HG02642 (cell line): ENCODE results near the gene PGM2.

ENCODE experiments used
- ATAC-seq: cut with Tn5 transposase; IDR thresholded peaks from one replicate; pipeline ENCODE4 v1.9.1; 2021; ENCODE audit warnings: mild to moderate bottlenecking; ENCODE audit not compliant: unreplicated experiment, poor library complexity

Gene PGM2

DNA sequence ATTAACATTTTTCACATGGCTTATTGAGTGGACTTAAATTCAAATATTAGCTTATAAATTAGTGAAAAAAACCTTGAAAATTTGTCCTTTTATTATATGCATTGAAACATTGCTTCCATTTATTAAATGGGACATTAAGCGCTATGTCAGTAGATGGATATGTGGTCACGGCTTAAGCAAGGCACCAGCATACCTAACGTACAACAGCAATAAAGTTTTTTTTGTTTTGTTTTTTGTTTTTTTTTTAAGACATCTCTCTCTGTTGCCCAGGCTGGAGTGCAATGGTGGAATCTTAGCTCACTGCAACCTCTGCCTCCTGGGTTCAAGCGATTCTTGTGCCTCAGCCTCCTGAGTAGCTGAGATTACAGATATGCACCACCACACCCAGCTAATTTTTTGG, 31.6 kb downstream of the PGM2 start:
- no peak for ATAC-seq

DNA sequence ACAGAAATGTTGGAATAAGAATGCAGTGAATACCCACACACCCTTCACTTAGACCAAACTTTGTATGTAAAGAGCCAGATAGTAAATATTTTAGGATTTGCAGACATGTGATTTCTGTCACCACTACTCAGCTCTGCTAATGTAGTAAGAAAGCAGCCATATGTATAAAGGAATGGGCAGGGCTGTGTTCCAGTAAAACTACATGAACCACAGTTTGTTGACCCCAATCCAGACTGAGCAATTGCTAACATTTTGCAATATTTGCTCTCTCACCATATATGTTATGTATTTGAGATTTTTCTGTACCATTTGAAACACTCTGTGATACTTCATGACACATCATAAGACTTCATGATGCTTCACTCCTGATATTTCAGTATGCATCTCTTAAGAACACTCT, 32.4 kb downstream of the PGM2 start:
- no peak for ATAC-seq

DNA sequence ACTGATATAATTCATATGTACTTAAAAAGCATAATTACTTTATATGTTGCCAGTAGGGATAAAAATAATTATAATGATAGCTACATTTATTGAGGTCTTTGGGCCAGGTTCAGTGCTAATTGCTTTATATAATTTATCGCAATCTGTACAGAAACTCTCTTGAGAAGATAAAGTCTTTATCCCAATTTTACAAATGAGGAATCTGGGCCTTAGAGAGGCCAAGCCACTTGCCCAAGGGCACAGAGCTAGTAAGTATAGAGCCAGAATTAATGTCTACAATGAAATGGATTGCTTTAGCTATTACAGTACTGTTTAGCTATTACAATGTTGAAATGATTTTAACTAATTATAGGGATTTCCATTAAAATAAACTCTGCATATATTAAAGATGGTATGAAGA, 33.8 kb downstream of the PGM2 start:
- ATAC-seq, result no peak

DNA sequence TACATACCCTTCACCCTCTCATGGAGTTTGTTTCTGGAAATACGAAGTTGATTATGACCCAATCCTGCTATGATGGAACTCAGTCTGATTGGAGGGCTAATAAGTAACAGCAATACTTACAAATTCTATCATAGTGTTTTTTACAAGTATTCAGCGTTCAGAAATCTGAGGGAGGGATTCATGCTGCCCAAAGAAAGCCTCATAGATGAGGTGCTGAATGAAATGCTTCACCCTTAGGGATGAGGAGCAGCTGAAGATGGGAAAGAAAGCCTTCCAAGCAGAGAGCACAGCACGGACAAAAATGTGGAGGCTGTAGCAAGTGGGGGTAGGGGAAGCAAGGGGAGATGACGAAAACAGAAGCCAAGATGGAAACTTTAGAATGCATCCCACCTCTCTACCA, 36.5 kb downstream of the PGM2 start:
- no peak for ATAC-seq

DNA sequence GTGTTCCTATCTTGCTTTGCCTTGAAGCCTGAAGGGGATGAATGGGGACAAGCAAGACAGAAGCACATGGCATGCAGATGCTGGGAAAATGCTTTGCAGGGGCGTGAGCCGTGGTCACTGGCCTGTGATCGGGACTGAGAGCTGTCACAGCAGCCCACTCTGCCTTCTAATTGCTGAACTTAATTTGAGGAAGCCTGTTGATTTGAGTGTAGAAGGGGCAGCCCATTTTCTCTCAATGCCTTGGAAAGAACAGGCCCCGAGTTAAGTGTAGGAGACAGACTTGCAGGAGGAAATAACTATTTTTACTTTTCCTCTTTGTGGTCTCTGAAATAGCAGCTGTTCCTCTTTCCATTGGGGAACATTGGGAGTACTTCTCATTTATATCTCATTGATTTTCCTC, 38.3 kb downstream of the PGM2 start:
- no peak for ATAC-seq

DNA sequence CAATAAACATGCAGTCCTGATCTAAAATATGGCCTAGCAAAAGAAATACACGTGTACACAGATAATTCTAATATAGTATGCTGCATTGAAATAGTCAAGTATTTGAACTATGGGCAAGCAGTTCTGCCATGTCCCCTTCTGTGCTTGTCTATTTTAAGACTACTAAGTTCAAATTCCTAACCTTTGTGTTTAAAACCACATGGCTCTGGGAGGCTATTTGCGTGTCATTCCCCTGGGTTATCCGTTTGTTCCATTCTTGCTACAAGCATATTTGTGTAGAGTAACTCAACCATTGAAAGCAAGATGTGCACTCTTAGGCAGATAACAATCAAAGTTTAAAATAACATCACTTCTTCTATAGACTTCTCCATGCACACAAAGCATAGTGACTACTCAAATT, 39.0 kb downstream of the PGM2 start:
- ATAC-seq, result no peak

DNA sequence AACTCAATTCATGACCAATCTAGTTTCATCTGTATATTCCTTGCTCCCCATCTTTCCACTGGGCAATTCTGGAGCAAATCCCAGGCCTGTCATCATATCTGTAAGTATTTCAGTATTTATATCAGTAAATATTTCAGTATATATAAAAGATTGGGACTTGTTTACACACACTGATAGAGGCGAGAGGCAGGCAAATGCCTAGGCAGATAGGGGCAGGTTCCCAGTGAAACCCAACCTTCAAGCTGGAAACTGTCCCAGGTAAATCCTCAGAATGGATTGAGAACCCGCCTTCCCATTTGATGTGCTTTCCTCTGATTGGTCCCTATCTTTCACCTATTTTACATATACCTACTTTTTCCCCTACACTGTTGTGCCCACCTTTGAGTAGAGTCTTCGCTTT, 40.6 kb downstream of the PGM2 start:
- no peak for ATAC-seq

DNA sequence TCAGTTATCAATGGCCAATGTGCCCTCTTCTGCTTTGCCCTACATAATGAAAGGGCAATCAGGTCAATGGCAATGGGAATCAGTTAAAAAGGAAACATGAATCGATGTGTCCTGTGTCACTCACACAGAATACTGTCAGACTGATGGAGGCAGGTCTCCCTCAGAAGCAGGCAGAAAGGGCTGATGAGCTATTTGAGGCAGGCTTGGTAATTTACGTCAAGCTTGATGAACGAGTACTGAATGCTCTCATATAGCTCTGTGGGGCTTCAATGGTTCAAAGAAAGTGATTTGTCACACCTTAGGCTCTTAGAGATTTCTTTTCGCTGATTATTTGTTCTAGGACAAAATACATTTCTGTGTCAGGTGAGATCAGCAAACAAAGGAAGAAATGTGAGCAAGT, 41.8 kb downstream of the PGM2 start:
- no peak for ATAC-seq

DNA sequence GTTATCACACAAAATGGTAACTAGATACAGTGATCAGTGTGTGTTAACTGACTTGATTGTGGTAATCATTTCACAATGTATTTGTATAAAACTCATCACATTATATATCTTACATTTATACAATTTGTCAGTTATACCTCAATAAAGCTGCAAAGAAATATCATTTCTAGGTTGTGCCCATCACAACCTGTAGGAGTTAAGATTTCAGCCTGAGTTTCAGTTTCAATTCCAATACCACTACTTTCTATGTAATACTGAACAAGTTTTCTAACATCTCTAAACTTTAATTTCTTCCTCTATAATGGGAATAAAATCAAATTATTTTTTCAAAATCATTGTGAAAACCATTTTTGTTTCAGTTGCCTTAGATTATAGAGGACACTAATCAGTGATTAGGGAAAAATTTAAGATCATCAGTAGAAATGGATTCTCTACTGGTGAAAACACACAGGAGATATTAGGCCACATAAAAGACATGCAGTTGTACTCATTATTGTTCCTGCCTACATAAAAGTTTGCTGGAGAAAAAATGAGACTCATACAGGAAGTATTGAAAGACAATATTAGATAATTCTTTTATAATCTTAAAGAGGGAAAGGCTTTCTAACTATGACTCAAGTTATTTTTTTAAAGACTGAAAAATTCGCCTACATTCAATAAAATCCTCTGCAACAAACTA, 46.0 kb downstream of the PGM2 start:
- no peak for ATAC-seq

DNA sequence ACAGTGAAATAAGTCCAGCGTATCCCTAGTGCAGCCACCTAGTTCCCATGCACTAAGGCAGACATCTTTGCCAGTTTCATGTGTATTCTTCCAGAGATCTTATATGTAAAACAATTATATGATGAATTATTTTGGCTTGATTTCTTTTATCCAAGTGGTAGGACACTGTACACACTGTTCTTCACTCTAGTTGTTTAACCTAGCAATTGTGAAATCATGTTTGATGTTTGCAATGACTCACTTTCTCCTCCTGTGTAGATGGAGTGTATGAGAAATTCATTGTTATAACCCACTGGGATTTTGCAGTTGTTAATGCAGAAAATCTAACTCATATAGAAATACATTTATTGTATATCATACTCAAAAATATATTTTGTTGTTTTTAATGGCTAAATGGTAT, 46.9 kb downstream of the PGM2 start:
- ATAC-seq, result no peak

DNA sequence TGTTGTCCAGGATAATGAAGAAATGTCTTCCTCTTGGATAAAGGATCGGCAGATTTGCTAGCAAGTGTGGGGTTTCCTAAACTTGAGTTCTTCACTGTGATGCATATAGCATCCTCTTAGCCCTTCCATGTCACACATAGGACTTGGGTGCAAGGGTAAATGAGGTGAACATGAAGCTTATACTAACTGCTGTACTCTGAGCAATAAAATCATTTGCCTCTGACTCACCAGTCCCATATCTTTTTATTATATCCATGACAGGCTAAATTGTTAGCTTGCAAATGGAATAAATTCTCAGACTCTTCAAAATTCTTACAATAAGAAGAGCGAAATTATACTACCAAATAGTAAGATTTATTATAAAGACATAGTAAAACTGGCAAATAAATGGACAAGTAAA, 49.7 kb downstream of the PGM2 start:
- no peak for ATAC-seq

DNA sequence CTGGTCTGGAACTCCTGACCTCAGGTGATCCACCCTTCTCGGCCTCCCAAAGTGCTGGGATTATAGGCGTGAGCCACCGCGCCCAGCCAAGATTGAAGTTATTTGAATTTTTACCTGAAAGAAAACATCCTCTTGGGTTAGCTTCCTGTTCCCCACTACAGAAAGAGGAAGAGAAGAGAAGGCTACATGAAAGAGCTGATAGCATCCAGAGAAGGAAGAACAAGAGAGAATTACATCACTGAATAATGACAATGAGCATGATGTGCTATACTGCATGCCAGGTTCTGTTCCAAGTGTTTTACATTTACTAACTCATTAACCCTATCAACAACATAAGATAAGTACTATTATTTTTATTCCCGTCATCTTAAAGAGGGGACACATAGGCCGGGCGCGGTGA, 52.9 kb downstream of the PGM2 start:
- ATAC-seq, result no peak

DNA sequence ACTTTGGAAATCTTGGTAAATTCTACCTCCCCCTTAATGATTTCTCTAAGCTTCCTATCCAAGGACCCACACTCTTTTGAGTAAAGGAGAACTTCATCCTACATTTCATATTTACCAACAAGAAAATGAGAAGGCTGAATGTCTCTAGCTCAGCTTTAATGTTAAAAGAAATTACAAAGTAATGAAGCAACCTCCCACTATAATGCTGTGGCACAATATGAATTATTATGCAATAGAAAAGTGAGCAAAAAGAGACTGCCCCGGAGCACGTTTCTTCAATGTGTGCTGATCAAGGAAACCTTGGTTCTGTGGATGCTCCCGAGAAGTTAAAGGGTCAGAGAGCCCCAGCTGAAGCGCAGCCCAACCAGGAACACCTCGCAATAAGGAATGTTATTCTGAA, 55.3 kb downstream of the PGM2 start:
- ATAC-seq, result no peak

DNA sequence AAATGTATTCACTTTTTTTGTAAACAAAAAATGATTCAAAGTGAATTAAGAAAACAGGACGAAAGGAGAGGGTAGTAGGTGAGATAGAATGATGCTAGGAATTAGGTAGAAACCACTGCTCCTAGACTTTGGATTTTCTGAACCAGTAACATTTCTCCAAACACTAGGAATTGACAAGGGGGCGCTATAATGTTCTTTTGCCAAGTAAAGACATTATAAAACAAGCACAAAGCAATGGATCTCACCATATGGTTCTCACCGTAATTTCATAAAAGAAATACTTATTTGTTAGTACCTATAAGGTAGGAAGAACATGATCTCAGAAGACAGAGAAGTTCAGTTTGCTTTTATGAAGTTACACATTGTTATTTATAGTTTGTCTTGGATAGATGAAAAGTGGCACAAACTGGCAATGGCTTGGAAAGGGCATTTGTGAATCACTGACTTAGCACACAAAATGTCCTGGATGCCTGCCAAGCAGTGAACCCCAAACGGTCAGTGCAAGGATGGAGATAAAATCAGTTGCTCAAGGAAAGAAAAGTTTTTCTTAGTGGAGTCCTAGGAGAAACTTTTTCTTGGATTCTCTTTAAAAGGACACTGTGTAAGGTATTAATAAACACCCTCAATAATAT, 56.3 kb downstream of the PGM2 start:
- no peak for ATAC-seq

DNA sequence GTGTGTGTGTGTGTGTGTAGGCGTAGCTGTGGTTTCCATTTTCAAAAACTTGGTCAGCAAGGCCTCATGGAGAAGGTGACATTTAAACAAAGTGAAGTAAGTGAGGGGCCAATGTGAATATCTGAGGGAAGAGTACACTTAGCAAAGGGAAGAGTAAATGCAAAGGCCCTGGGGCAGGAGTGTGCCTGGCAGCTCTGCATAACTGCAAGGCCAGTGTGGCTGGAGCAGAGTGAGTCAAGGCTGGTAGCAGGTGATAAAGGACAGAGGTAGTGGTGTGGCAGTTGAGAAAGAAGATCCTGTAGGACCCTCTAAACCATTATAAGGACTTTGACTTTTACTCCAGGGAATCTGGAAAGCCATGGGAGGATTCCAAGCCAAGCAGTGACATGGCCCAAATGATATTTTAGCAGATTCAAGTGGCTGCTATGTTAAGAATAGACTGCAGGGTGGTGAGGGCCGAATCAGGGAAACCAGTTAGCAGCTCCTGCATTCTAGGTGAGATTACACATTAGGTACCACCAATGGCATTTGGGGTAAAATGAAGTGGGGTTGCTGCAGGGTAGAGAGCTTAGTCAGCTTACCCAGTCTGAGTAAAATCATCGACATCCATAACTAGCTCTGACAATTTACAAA, 58.5 kb downstream of the PGM2 start:
- no peak for ATAC-seq

DNA sequence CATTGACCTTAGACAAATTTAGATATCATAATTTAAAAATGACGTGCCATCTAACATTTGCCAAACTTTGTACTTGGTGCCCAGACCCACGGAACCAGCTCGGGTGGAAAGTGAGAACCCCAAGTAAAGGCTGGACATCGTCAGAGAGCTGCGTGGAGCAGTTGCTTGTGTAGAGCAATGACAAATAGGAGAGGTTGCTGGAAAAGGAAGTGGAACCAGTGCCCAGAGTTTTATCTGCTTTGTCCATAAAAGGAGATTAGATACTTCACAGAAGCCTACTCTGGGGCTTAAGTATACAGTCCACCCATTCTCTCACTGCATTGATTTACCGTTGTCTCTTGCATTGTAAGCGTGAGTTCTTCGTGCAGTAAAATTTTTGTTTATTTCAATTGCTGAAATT, 59.0 kb downstream of the PGM2 start:
- no peak for ATAC-seq

DNA sequence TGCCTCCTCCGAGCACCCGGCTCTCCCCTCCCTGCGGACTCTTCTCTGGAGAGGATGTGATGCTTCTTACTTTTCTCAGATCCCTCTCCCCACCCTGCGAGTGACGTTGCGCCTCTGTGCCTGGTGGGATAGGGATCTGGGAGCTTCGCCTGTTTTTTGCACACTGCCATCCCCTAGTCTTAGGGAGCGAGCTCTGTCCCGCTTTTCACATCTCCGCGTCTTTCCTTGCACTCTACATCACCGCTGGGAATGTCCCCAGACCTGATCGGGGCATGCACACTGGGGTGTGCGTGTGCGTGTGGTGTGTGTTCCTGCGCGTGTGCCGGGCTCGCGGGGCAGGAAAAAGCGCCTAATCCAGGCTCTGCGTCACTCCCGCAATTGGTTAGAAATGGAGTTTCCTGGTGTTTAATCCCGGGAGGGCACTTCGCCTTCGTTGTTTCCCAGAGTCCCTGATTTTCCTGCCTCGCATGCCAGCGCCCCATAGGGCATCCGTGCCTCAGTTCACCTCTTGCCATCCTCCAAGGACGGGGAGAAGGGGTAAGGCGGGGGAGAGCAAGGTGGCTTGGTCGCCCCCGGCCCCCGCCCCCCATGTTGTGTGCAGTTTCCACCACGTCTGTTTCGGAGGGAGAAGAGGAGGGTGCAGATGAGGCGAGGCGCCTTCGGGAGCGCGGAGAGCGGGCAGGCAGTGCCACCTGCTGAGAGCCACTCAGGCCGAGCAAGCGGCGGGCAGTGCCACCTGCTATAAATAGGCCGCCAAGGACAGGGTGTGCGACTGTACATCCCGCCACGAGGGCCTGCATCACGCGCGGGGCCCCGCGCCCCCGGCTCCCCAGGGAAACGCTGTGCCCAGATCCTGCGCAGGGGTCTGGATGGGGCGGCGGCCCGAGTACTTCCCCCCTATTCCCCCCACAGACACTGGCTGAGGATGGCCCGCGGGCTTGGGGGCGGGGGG, 63.6 kb downstream of the PGM2 start:
- peak; percentile 8 for ATAC-seq

DNA sequence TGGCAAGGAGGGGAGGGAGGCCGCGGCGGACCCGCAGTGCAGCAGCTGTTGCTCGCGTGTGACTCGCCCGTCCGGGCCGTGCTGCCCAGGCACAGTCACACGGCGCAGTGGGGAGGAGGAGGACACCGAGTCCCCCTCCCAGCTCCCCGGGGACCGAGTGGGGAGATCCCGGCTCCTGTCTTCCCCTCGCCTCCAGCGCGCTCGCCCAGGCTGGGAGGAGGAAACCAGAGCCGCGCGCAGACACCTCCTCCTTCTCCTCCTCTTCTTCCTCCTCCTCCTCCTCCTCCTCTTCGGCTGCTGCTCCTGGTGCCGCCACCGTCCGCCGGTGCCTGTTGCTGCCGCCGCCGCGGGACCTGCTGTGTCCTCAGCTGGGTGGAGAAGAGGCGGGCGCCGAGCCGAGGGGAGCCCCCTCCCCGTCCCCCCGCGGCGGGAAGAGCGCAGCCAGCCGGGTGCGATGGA, 64.3 kb downstream of the PGM2 start, which contains the start of gene TBC1D1:
Gene TBC1D1, plus strand, starts transcription at position 284 of the 459 bp plus-strand sequence. CDS start 11,012 bp downstream, outside the sequence.
- peak; percentile 45 for ATAC-seq

DNA sequence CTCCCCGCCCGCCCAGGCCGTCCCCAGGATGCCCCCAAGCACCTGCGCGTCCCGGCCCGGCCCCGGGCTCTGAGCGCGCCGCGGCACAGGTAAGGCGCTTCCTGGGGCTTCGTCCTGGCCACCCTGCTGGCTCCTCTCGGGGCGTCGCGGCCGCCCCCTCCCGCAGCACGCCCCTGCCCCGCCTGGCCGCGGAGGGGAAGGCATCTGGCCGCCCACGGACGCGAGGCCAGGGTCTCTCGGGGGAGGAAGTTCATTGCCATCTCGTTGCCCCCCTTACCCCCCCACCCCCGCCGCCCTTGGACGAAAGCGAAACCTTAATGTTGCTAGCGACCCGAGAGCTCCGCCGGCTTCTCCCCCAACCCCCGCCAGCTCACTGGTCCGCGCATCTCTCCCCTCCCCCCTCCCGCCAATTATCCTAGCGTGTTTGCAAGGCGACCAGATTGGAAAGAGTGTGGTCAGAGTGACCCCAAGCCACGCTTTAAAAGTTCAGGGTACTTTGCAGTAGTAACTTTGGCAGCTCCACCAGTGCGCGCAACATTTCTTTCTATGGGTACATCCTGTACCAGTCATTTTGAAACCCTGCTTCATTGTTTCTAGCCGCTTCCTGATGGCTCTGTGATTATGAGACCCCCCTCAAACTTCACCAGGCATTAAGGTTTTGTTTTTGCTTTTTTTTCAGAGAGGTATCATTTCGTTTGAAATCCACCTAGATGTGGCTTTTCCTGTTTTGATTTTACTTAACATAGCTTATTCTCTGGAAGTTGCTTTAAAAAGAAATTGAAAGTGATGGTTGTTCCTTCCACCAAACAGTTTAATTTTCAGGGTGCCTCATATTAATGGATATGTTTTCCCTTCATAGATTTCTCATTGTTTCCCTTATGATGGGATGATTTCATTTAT, 65.0 kb downstream of the PGM2 start:
- ATAC-seq, result peak; percentile 44

DNA sequence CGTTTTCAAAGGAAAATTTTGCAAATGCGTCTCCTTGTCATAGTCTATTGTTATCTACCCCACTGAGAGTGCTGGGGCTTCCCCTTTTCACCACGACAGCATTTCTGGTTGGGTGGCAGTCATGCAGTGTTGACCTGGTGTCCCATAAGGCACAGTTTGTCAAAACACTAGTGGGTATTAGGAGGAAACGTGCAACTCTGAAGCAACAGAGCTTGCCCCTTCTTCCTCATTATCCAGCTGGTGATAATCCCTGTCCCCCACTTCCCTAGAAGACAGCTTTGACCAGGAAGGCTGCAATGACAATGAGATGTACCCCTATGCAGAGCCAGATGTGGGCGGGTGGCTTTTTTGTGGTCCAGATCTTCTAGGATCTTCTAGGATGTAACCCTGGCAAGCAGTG, 66.2 kb downstream of the PGM2 start:
- ATAC-seq, result peak; percentile 53
